Activated T-cell treated with anti-CD3 and anti-CD28 coated beads, Interleukin-2, amount 50 U/mL, for 4 hours (primary cell): Measurements from ENCODE around the gene KRTAP10-10. TPM values are rescaled to one million over a fixed set of nuclear protein-coding genes. Genes with fewer than 3 reads are reported as not detected.
"Not testable (repeated sequence)": the region's sequence is repeated elsewhere in the genome, so short reads cannot be mapped to it uniquely, and the experiment has no call there.

Source experiments
- ATAC-seq, 2 donors: fragments of 200-7000 bp; cut with Tn5 transposase; one replicate each; pipeline ENCODE4 v1.10.0; 2021
- DNase-seq: peaks from one replicate; pipeline ENCODE4 v3.0.0-alpha.2; 2020
- H3K27me3 Mint-ChIP-seq: one replicate; pipeline ENCODE4 v1.8.0; 2021; ENCODE audit warnings: low read depth, mixed read lengths
- H3K36me3 Mint-ChIP-seq: one replicate; pipeline ENCODE4 v1.8.0; 2022; ENCODE audit warnings: mixed read lengths; ENCODE audit not compliant: insufficient read depth
- H3K4me1 Mint-ChIP-seq: one replicate; pipeline ENCODE4 v1.8.0; 2021; ENCODE audit warnings: low read depth, mixed read lengths
- H3K4me3 Mint-ChIP-seq: one replicate; pipeline ENCODE4 v1.8.0; 2021; ENCODE audit warnings: mild to moderate bottlenecking, moderate library complexity, mixed read lengths
- H3K9me3 Mint-ChIP-seq: one replicate; pipeline ENCODE4 v1.8.0; 2021; ENCODE audit warnings: mixed read lengths
- total RNA-seq, 3 donors: library from RNA; stranded (reverse); gene quantifications; one replicate each; pipeline ENCODE4 v1.2.1, GENCODE V29; 2021

Gene KRTAP10-10
- total RNA-seq = not detected

GRCh38 chr21:44637018-44637850 lies at the start of gene KRTAP10-10:
Gene KRTAP10-10, plus strand, starts transcription at chr21:44637356. Its CDS starts 62 bp downstream, at chr21:44637418.
- DNase-seq (no peak), ATAC-seq (no peak)
- H3K27me3 Mint-ChIP-seq = peaks cover 10% of the 10 kb centered on the region
- no peaks in the 10 kb centered on the region for H3K36me3 Mint-ChIP-seq
- H3K4me1 Mint-ChIP-seq = no peaks in the 10 kb centered on the region
- peaks cover 20% of the 10 kb centered on the region for H3K9me3 Mint-ChIP-seq
- H3K4me3 Mint-ChIP-seq = no peak within 1 kb of the TSS

GRCh38 chr21:44589094-44589493 lies 48.1 kb upstream of the KRTAP10-10 start:
- H3K9me3 Mint-ChIP-seq = no peaks in the 10 kb centered on the region
- no peak overlapping the region for H3K4me3 Mint-ChIP-seq
- no peaks in the 10 kb centered on the region for H3K36me3 Mint-ChIP-seq
- DNase-seq (no peak), ATAC-seq (no peak)
- H3K4me1 Mint-ChIP-seq = peaks cover 6% of the 10 kb centered on the region
- H3K27me3 Mint-ChIP-seq = peaks cover 28% of the 10 kb centered on the region

GRCh38 chr21:44589586-44590305 lies 47.4 kb upstream of the KRTAP10-10 start:
- Mint-ChIP-seq H3K4me1 (peaks cover 2% of the 10 kb centered on the region), H3K27me3 (peaks cover 25% of the 10 kb centered on the region), H3K36me3 (no peaks in the 10 kb centered on the region), H3K9me3 (no peaks in the 10 kb centered on the region), H3K4me3 (no peak overlapping the region)
- ATAC-seq = no peak
- no peak for DNase-seq

GRCh38 chr21:44590311-44590721 lies 46.8 kb upstream of the KRTAP10-10 start:
- peaks cover 2% of the 10 kb centered on the region for H3K4me1 Mint-ChIP-seq
- ATAC-seq (no peak), DNase-seq (no peak)
- no peak overlapping the region for H3K4me3 Mint-ChIP-seq
- H3K36me3 Mint-ChIP-seq = no peaks in the 10 kb centered on the region
- H3K27me3 Mint-ChIP-seq = peaks cover 25% of the 10 kb centered on the region
- H3K9me3 Mint-ChIP-seq = no peaks in the 10 kb centered on the region

- not testable (repeated sequence) for H3K4me1 Mint-ChIP-seq, H3K9me3 Mint-ChIP-seq, DNase-seq, H3K4me3 Mint-ChIP-seq, H3K36me3 Mint-ChIP-seq, ATAC-seq
- peaks cover 20% of the 10 kb centered on the region for H3K27me3 Mint-ChIP-seq
These were observed 46.0 kb upstream of the KRTAP10-10 start for GRCh38 chr21:44590897-44591800.

- not testable (repeated sequence) for H3K4me3 Mint-ChIP-seq, DNase-seq, H3K9me3 Mint-ChIP-seq, H3K4me1 Mint-ChIP-seq, ATAC-seq, H3K36me3 Mint-ChIP-seq
- H3K27me3 Mint-ChIP-seq = peaks cover 14% of the 10 kb centered on the region
These were observed 45.4 kb upstream of the KRTAP10-10 start for GRCh38 chr21:44591801-44592130.

GRCh38 chr21:44592446-44593311 lies 44.5 kb upstream of the KRTAP10-10 start, which contains the start of gene KRTAP10-6:
Gene KRTAP10-6, minus strand, starts transcription at chr21:44592505. Its CDS starts 21 bp downstream, at chr21:44592484.
- peaks cover 12% of the 10 kb centered on the region for H3K27me3 Mint-ChIP-seq
- ATAC-seq (no peak), DNase-seq (no peak)
- H3K4me1 Mint-ChIP-seq = peaks cover 2% of the 10 kb centered on the region
- H3K36me3 Mint-ChIP-seq = no peaks in the 10 kb centered on the region
- no peak within 1 kb of the TSS for H3K4me3 Mint-ChIP-seq
- no peaks in the 10 kb centered on the region for H3K9me3 Mint-ChIP-seq

GRCh38 chr21:44593598-44594405 lies 43.4 kb upstream of the KRTAP10-10 start:
- Mint-ChIP-seq H3K9me3 (peaks cover 5% of the 10 kb centered on the region), H3K36me3 (peaks cover 1% of the 10 kb centered on the region), H3K4me3 (no peak overlapping the region), H3K4me1 (peaks cover 2% of the 10 kb centered on the region), H3K27me3 (peaks cover 9% of the 10 kb centered on the region)
- DNase-seq (no peak), ATAC-seq (no peak)

- Mint-ChIP-seq H3K4me3 (no peak overlapping the region), H3K9me3 (peaks cover 6% of the 10 kb centered on the region), H3K4me1 (peaks cover 2% of the 10 kb centered on the region), H3K36me3 (peaks cover 1% of the 10 kb centered on the region), H3K27me3 (peaks cover 9% of the 10 kb centered on the region)
- no peak for DNase-seq
- no peak for ATAC-seq
These were observed 42.7 kb upstream of the KRTAP10-10 start for GRCh38 chr21:44594406-44594916.

GRCh38 chr21:44595524-44595923 lies 41.6 kb upstream of the KRTAP10-10 start:
- Mint-ChIP-seq H3K4me1 (peaks cover 2% of the 10 kb centered on the region), H3K4me3 (no peak overlapping the region), H3K36me3 (peaks cover 1% of the 10 kb centered on the region), H3K9me3 (peaks cover 6% of the 10 kb centered on the region), H3K27me3 (peaks cover 3% of the 10 kb centered on the region)
- DNase-seq = no peak
- ATAC-seq = no peak

- peaks cover 3% of the 10 kb centered on the region for H3K27me3 Mint-ChIP-seq
- peaks cover 2% of the 10 kb centered on the region for H3K4me1 Mint-ChIP-seq
- no peak overlapping the region for H3K4me3 Mint-ChIP-seq
- H3K36me3 Mint-ChIP-seq = peaks cover 1% of the 10 kb centered on the region
- ATAC-seq (no peak), DNase-seq (no peak)
- peaks cover 6% of the 10 kb centered on the region for H3K9me3 Mint-ChIP-seq
These were observed 41.0 kb upstream of the KRTAP10-10 start for GRCh38 chr21:44596068-44596725.

GRCh38 chr21:44598061-44598460 lies 39.1 kb upstream of the KRTAP10-10 start:
- Mint-ChIP-seq H3K4me3 (no peak overlapping the region), H3K4me1 (peaks cover 2% of the 10 kb centered on the region), H3K9me3 (peaks cover 6% of the 10 kb centered on the region), H3K27me3 (no peaks in the 10 kb centered on the region), H3K36me3 (peaks cover 1% of the 10 kb centered on the region)
- ATAC-seq (no peak), DNase-seq (no peak)
